Upper lobe of left lung (tissue), 6 donors: ENCODE data around the gene CACNA1H. TPM values are rescaled to one million over a fixed set of nuclear protein-coding genes. Genes with fewer than 3 reads are reported as not detected.

Experiments
- ATAC-seq, 2 donors: fragments of 200-7000 bp; cut with Tn5 transposase; one replicate each; pipeline ENCODE4 v1.9.1; 2022; ENCODE audit warnings: mild to moderate bottlenecking in 2 of 2, moderate library complexity in 2 of 2; ENCODE audit not compliant: low FRiP score in 2 of 2
- DNase-seq, 2 donors: peaks; one replicate each; pipeline ENCODE4 v3.0.0-alpha.2; 2019 to 2020
- H3K27ac ChIP-seq, 4 donors: fragments of 200-600 bp; sonication (generic); one replicate each; pipeline ENCODE4 v1.5.1; 2016 to 2019
- H3K27me3 ChIP-seq, 4 donors: fragments of 200-600 bp; sonication (generic); one replicate each; pipeline ENCODE4 v1.5.1; 2017 to 2019
- H3K36me3 ChIP-seq, 4 donors: fragments of 200-600 bp; sonication (generic); one replicate each; pipeline ENCODE4 v1.5.1; 2016 to 2019
- H3K4me1 ChIP-seq, 4 donors: fragments of 200-600 bp; sonication (generic); one replicate each; pipeline ENCODE4 v1.5.1; 2018 to 2019
- H3K4me3 ChIP-seq, 4 donors: fragments of 200-600 bp; sonication (generic); one replicate each; pipeline ENCODE4 v1.5.1; 2017 to 2019; ENCODE audit warnings: mild to moderate bottlenecking in 2 of 4, moderate library complexity in 1 of 4
- H3K9me3 ChIP-seq, 4 donors: fragments of 200-600 bp; sonication (generic); one replicate each; pipeline ENCODE4 v1.5.1; 2018 to 2019
- EP300 ChIP-seq, 4 donors: sonication (generic); formaldehyde crosslinking; IDR thresholded peaks; one replicate each; pipeline ENCODE4 v1.5.1; 2017; ENCODE audit warnings: antibody characterized with exemption in 4 of 4, control low read depth in 2 of 4
- POLR2A ChIP-seq, 4 donors: fragments of 450-650 bp; IDR thresholded peaks; one replicate each; pipeline ENCODE4 v1.5.1; 2016 to 2017; ENCODE audit warnings: antibody characterized with exemption in 4 of 4, mild to moderate bottlenecking in 2 of 4
- POLR2AphosphoS5 ChIP-seq, 2 donors: sonication (generic); formaldehyde crosslinking; IDR thresholded peaks; one replicate each; pipeline ENCODE4 v1.5.1; 2017; ENCODE audit warnings: antibody characterized with exemption in 2 of 2
- WGBS, 2 donors: methylation state at CpG; one replicate each; pipeline ENCODE4 v1.1.5; 2017 to 2018; 5-methylcytosine and 5-hydroxymethylcytosine counted together
- total RNA-seq, 6 donors: library from RNA; depleted of rRNA in 4 of 6; stranded (reverse); fragments of >200 nt in 4 of 6; gene quantifications; one replicate each; pipeline versions ENCODE4 v1.1.0 to v1.2.1, GENCODE V29; 2016 to 2021
- TF ChIP-seq, protein P1 (sequence below), 6 experiments: fragments of 450-650 bp in 4 of 6; fragments of 200-600 bp in 2 of 6; sonication (generic) in 2 of 6; IDR thresholded peaks; one replicate each; pipeline ENCODE4 v1.5.1; 2016 to 2019; ENCODE audit warnings: antibody characterized with exemption in 6 of 6
- donor health status: DM: no; HTN: no; CAD: no; lungs with moderate emphysema.
- donor health status: DM: no; HTN: yes; CAD: no; lungs with severe emphysema.

CACNA1H gene
- total RNA-seq, 6 donors from 2014 or later, result 6.4 to 46.1 (median 9.3) TPM

DNA sequence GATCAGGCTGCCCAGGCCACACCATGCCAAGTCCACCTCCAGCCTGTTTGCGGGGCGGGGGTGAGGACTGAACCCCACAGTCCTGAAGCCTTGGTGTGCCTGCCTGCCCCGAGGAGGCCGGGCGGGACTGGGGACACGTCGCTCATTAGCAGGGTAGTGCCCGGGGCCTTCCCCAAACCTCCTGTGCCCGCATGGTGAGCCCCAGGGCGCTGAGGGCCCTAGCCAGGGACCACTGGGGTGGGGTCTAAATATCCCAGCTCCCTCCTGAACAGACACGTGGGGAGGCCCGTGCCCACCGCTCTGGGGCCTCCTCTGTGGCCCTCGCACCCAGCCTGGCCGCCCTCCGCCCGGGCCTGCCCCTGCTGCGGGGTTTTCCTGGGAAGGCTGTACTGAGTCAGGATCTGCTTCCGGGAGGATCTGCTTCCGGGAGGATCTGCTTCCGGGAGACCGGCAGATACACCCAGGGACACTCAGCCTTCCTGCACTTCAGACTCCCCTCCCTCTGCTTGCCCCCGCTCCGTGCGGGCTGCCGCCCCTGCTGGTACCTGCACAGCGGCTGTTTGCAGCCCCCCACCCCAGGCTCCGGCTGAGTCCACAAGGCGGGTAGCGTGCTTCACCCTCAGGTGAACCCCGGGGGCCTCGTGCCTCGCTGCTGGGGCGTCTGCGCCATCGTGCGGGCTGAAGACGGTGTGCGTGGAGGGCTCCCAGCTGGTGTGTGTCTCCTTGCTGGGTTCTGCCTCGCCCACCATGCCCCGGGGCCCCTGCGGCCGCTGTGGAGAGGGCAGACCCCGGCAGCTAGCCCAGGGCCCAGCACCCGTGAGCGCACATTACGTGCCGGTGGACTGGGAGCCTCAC lies 23.6 kb upstream of the CACNA1H start:
- ATAC-seq, result no peak
- H3K27ac ChIP-seq, result no peak overlapping the region
- H3K36me3 ChIP-seq, result no peaks in the 10 kb centered on the region
- TF ChIP-seq POLR2AphosphoS5 (IDR thresholded peaks at IDR 0.05) (no peak), POLR2A (IDR thresholded peaks at IDR 0.05) (no peak), EP300 (IDR thresholded peaks at IDR 0.05) (no peak)
- TF ChIP-seq, protein P1, sequence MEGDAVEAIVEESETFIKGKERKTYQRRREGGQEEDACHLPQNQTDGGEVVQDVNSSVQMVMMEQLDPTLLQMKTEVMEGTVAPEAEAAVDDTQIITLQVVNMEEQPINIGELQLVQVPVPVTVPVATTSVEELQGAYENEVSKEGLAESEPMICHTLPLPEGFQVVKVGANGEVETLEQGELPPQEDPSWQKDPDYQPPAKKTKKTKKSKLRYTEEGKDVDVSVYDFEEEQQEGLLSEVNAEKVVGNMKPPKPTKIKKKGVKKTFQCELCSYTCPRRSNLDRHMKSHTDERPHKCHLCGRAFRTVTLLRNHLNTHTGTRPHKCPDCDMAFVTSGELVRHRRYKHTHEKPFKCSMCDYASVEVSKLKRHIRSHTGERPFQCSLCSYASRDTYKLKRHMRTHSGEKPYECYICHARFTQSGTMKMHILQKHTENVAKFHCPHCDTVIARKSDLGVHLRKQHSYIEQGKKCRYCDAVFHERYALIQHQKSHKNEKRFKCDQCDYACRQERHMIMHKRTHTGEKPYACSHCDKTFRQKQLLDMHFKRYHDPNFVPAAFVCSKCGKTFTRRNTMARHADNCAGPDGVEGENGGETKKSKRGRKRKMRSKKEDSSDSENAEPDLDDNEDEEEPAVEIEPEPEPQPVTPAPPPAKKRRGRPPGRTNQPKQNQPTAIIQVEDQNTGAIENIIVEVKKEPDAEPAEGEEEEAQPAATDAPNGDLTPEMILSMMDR (IDR thresholded peaks at IDR 0.05), result no peak
- H3K4me3 ChIP-seq, result no peak overlapping the region
- H3K4me1 ChIP-seq, result no peaks in the 10 kb centered on the region
- peak in 1 of 2 donors; percentile 80 for DNase-seq
- H3K9me3 ChIP-seq, result no peaks in the 10 kb centered on the region
- H3K27me3 ChIP-seq, result no peaks in the 10 kb centered on the region
- WGBS, 2 donors, result 80 to 89% methylated on average over 8 to 46 of the region's 48 CpGs

DNA sequence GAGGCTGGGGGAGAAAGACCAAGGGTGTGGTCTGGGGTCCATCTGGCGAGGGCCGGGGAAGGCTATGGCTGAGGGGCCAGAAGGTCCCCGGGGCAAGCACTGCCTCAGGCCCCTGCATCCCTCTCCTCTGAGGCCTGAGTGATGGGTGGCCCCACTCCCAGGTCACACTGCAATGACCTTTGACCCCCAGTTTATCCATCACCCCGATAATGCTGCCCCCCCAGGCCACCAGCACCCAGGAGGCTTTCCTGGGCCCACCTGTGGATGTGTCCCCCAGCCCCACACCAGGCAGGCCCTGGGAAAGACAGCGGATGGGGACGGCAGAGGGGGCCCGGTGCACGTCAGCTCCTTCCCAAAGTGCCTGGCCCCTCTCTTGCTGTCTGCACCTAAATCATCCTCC lies 22.5 kb upstream of the CACNA1H start:
- H3K9me3 ChIP-seq, result no peaks in the 10 kb centered on the region
- no peaks in the 10 kb centered on the region for H3K4me1 ChIP-seq
- H3K36me3 ChIP-seq, result no peaks in the 10 kb centered on the region
- DNase-seq, result peak in 1 of 2 donors; percentile 50
- 83 to 90% methylated on average over 3 to 4 of the region's 8 CpGs for WGBS, 2 donors
- no peak for TF ChIP-seq EP300 (IDR thresholded peaks at IDR 0.05)
- TF ChIP-seq, protein P1 (IDR thresholded peaks at IDR 0.05), result no peak
- no peak for TF ChIP-seq POLR2AphosphoS5 (IDR thresholded peaks at IDR 0.05)
- TF ChIP-seq POLR2A (IDR thresholded peaks at IDR 0.05), result no peak
- H3K4me3 ChIP-seq, result no peak overlapping the region
- H3K27me3 ChIP-seq, result no peaks in the 10 kb centered on the region
- H3K27ac ChIP-seq, result no peak overlapping the region
- no peak for ATAC-seq

DNA sequence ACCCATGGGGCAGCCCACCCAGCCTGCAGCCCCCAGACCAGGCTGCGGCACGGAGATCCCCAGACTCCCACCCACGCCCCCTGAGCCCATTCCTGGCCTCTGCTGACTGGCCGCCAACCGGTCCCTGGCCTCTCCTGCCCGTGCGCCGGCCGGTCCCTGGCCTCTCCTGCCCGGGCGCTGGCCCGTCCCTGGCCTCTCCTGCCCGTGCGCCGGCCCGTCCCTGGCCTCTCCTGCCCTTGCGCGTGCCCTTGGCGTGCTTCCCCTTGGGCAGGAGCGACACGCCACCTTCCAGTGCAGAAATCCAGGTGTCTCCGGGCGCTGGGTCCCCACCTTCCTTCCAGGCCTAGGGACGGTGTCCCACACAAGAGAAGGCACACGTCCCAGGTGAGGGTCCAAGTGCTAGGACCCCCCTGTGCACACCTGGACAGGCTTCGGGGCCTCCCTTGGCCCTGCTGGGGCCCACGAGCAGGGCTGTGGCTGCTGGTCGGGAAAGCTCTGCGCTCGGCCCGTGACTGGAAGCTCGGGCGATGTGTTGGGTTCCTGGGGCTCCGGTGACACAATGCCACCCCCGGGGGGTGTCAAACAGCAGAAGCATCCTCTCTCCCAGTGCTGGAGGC lies 21.4 kb upstream of the CACNA1H start:
- no peaks in the 10 kb centered on the region for H3K9me3 ChIP-seq
- TF ChIP-seq, protein P1 (IDR thresholded peaks at IDR 0.05), result no peak
- no peak for TF ChIP-seq POLR2AphosphoS5 (IDR thresholded peaks at IDR 0.05)
- no peak for TF ChIP-seq POLR2A (IDR thresholded peaks at IDR 0.05)
- no peak overlapping the region for H3K27ac ChIP-seq
- DNase-seq, result peak in 1 of 2 donors; percentile 71
- H3K36me3 ChIP-seq, result no peaks in the 10 kb centered on the region
- no peak for ATAC-seq
- H3K4me1 ChIP-seq, result no peaks in the 10 kb centered on the region
- no peaks in the 10 kb centered on the region for H3K27me3 ChIP-seq
- no peak overlapping the region for H3K4me3 ChIP-seq
- 86 to 93% methylated on average over 22 to 28 of the region's 35 CpGs for WGBS, 2 donors

DNA sequence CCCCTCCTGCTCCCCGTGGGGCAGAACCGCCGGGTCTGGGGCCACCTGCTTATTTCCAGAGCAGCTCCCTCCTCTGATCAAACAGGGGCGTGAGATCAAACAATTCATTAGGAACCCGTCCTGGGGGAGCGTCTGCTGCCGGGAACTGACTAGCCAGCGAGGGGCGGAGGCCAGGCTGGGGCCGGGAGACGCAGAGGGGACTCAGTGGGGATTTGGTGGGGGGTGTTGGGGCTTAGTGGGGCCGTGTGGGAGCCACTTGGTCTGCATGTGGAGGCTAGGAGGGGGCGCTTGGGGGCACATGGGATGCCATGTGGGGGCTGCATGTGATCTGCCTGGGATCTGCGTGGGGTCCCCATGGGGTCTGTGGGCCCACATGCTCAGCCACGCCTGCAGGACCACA lies 20.5 kb upstream of the CACNA1H start:
- no peaks in the 10 kb centered on the region for H3K36me3 ChIP-seq
- H3K27ac ChIP-seq, result no peak overlapping the region
- 58% methylated on average over 14 of the region's 15 CpGs; no CpG with 5 or more reads in 1 of the 2 donors for WGBS, 2 donors
- no peak overlapping the region for H3K4me3 ChIP-seq
- DNase-seq (peak in 1 of 2 donors; percentile 62), ATAC-seq (no peak)
- no peaks in the 10 kb centered on the region for H3K27me3 ChIP-seq
- H3K9me3 ChIP-seq, result no peaks in the 10 kb centered on the region
- H3K4me1 ChIP-seq, result no peaks in the 10 kb centered on the region
- TF ChIP-seq POLR2AphosphoS5 (IDR thresholded peaks at IDR 0.05), result no peak

DNA sequence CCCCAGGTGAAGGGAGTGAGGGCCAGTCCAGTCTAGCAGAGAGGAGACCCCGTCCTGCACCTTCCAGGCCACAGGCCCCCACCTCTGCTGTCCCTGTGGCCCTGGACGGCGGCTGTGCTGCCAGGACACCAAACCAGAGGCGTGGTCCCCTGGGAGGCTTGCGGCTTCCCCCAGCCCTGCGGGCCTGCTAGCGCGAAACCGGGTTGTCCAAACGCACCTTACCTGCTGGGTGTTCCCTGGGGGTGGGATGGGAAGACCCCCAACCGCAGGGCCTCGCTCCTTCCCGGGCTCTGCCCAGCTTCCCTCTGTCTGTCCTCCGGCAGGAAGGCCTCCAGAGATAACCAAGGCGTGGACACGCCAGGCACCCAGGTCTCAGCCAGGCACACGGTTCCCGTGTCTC lies 19.6 kb upstream of the CACNA1H start:
- no peaks in the 10 kb centered on the region for H3K27me3 ChIP-seq
- H3K4me1 ChIP-seq, result no peaks in the 10 kb centered on the region

More for the DNA sequence above, 19.6 kb upstream of the CACNA1H start:
- 93% methylated on average over 13 of the region's 18 CpGs; no CpG with 5 or more reads in 1 of the 2 donors for WGBS, 2 donors
- Histone ChIP-seq H3K4me3 (no peak overlapping the region), H3K27ac (no peak overlapping the region), H3K9me3 (no peaks in the 10 kb centered on the region), H3K36me3 (no peaks in the 10 kb centered on the region)
- DNase-seq, result peak in 1 of 2 donors; percentile 81
- ATAC-seq, result no peak
- TF ChIP-seq POLR2A (IDR thresholded peaks at IDR 0.05) (no peak), POLR2AphosphoS5 (IDR thresholded peaks at IDR 0.05) (no peak), EP300 (IDR thresholded peaks at IDR 0.05) (no peak)
- TF ChIP-seq, protein P1 (IDR thresholded peaks at IDR 0.05), result no peak
